Measurements from ENCODE around the gene DYNC2LI1. TPM values are rescaled to one million over a fixed set of nuclear protein-coding genes. Genes with fewer than 3 reads are reported as not detected.

The DYNC2LI1 gene
- total RNA-seq: 10.6 and 14.4 TPM in 2 replicates

DNA sequence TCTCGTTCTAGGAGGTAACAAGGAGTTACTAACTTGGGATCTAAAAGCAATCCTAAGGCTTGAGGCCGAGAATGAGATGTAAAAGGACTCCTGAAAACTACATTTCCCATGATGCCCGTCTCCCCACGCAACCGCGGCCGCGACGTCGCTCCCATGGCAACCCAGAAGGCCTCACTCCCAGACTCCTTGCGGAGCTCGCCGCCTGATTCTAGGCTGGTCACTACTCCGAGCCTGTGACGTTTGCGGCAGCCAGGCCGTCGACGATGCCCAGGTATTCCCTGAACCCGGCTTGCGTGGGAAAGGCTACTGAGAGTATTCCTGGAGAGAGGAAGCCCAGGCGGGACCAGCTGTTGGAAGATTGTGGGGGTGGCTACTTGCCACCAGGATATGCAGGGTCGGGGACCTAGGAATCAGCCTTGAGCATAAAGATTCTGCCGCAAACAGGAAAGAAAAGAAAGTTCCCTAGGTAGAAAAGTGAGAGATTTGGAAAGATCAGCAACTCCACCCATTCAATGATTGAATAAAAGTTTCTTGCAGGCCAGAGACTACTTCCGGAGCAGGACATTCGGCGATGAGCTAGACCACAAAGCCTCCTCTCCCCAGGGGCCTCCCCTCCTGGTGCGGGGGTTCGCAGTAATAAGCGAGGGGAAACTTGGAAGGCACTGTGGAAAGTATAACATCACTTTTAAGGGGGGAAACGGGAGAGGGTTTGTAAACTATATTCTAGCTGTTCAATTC, at the start of gene DYNC2LI1:
Gene DYNC2LI1, plus strand, starts transcription at position 164 of the 738 bp plus-strand sequence. Its CDS starts 100 bp downstream, at position 264.

GRCh38 chr2:43838560-43839267, 64.9 kb downstream of the DYNC2LI1 start, which contains the start of the genes ABCG5 and ABCG8:
Gene ABCG5, minus strand, starts transcription at chr2:43838839. Its CDS starts 160 bp downstream, at chr2:43838679.
Gene ABCG8, plus strand, starts transcription at chr2:43838971. Its CDS starts 83 bp downstream, at chr2:43839054.

Small RNA genes within 50 kb of the gene (small RNA-seq; reads per million reads assigned to genes)
- not detected for gene RN7SKP66

Other genes starting within 250 kb of the DYNC2LI1 start
- 21.6 and 21.8 TPM in 2 replicates for gene THADA, start 178.0 kb upstream of the DYNC2LI1 start, total RNA-seq
- gene PLEKHH2, start 136.8 kb upstream of the DYNC2LI1 start, total RNA-seq: 0.33 and 0.57 TPM in 2 replicates
- 0.19 and 0.33 TPM in 2 replicates for gene C1GALT1C1L, start 97.6 kb upstream of the DYNC2LI1 start, total RNA-seq
- not detected in 2 replicates for gene ABCG5, start 64.8 kb downstream of the DYNC2LI1 start, total RNA-seq
- not detected in 2 replicates for gene ABCG8, start 64.9 kb downstream of the DYNC2LI1 start, total RNA-seq
- 69.9 and 89.5 TPM in 2 replicates for gene LRPPRC, start 221.9 kb downstream of the DYNC2LI1 start, total RNA-seq

Data from vein endothelial cell (primary cell).